ENCODE results near the gene RASL11B.

- TF ChIP-seq EZH2 (IDR thresholded peaks at IDR 0.05; ENCODE audit: insufficient read depth, low read length) = no peak
- TF ChIP-seq, protein P1, sequence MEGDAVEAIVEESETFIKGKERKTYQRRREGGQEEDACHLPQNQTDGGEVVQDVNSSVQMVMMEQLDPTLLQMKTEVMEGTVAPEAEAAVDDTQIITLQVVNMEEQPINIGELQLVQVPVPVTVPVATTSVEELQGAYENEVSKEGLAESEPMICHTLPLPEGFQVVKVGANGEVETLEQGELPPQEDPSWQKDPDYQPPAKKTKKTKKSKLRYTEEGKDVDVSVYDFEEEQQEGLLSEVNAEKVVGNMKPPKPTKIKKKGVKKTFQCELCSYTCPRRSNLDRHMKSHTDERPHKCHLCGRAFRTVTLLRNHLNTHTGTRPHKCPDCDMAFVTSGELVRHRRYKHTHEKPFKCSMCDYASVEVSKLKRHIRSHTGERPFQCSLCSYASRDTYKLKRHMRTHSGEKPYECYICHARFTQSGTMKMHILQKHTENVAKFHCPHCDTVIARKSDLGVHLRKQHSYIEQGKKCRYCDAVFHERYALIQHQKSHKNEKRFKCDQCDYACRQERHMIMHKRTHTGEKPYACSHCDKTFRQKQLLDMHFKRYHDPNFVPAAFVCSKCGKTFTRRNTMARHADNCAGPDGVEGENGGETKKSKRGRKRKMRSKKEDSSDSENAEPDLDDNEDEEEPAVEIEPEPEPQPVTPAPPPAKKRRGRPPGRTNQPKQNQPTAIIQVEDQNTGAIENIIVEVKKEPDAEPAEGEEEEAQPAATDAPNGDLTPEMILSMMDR (IDR thresholded peaks at IDR 0.05; ENCODE audit: insufficient read depth, low read depth, low read length) = no peak
These were observed 39.5 kb upstream of the RASL11B start for GRCh38 chr4:52822583-52822971.

Measured in astrocyte (in vitro differentiated cells and primary cell).